Motor neuron (in vitro differentiated cells): Measurements from ENCODE around the gene ZNF184. TPM values are rescaled to one million over a fixed set of nuclear protein-coding genes. Genes with fewer than 3 reads are reported as not detected.
A peak's percentile ranks its signal among the peaks of the same experiment; 100 is the strongest.

ENCODE experiments used
- ATAC-seq, 8 experiments: fragments of 200-7000 bp; cut with Tn5 transposase; replicated peaks in 6 of 8; 2 replicates each; pipeline ENCODE4 v1.8.0; 2021; ENCODE audit warnings: mild to moderate bottlenecking in 8 of 8, moderate library complexity in 8 of 8
- H3K27ac ChIP-seq, 2 donors: fragments of 250-450 bp; sonication (Bioruptor Pico); 2 replicates each; pipeline ENCODE4 v1.9.0; 2021; ENCODE audit warnings: antibody characterized with exemption in 2 of 2, mild to moderate bottlenecking in 2 of 2, moderate library complexity in 1 of 2
- H3K4me1 ChIP-seq, 2 donors: fragments of 250-450 bp; sonication (Bioruptor Pico); replicated peaks in 1 of 2; 2 replicates each; pipeline ENCODE4 v1.6.1; 2021; ENCODE audit warnings: antibody characterized with exemption in 2 of 2, mild to moderate bottlenecking in 2 of 2, moderate library complexity in 1 of 2
- H3K4me3 ChIP-seq, 5 donors: fragments of 250-450 bp; sonication (Bioruptor Pico); 2 replicates each; pipeline ENCODE4 v1.9.0; 2021; ENCODE audit warnings: antibody characterized with exemption in 5 of 5, mild to moderate bottlenecking in 5 of 5, moderate library complexity in 4 of 5
- WGBS, 10 experiments: fragments of 450-650 bp; shearing (Covaris generic); methylation state at CpG; one replicate each; pipeline ENCODE4 v1.0.0; 2022; 5-methylcytosine and 5-hydroxymethylcytosine counted together
- in situ Hi-C, 9 experiments: fragments of 400-800 bp; cut with MboI; loops; one replicate each; pipeline ENCODE4 v1.15.0; 2021; ENCODE audit warnings: low sequenced_read_pairs in 9 of 9, low pct_unique_long_range_greater_than_20kb in 2 of 9; ENCODE audit not compliant: unreplicated experiment in 9 of 9
- total RNA-seq, 8 experiments: library from RNA; unstranded; fragments of 300-600 nt; gene quantifications; 2 replicates each; pipeline versions ENCODE4 v1.2.3 to v1.2.4, GENCODE V29; 2022

Gene ZNF184
- total RNA-seq = 10 to 100 TPM in 5 of 8 experiments, 1 to 10 TPM in 3; 5.0 to 17.7 (median 13.7) TPM

GRCh38 chr6:27472617-27473400, at the start of gene ZNF184:
TSS of gene ZNF184 (minus strand) at chr6:27473105. CDS start at chr6:27472294, 811 bp downstream.
- Histone ChIP-seq H3K4me3 (peak within 1 kb of the TSS; percentile 58 to 88 (median 72)), H3K27ac (peak within 1 kb of the TSS; percentile 81 to 86), H3K4me1 (peaks cover 0 to 8% of the 10 kb centered on the region in 2 donors)
- ATAC-seq = peak; percentile 90 to 97 (median 95)
- in situ Hi-C loops = loop anchor here in 1 of 9 experiments (25.0 kb wide), 1 partner anchor 111 kb away; no protein-coding TSS in a partner anchor
- WGBS, 10 experiments = 0% methylated on average over 1 to 28 of the region's 56 CpGs; no CpG with 5 or more reads in 6 of the 10 experiments

GRCh38 chr6:27518881-27519795, 46.2 kb upstream of the ZNF184 start:
- peak overlapping the region; percentile 56 to 86 (median 80) for H3K4me3 ChIP-seq
- 0 to 5% (median 1%) methylated on average over 3 to 35 of the region's 42 CpGs for WGBS, 10 experiments
- H3K4me1 ChIP-seq = no peaks in the 10 kb centered on the region
- in situ Hi-C loops = loop anchor here in 1 of 9 experiments (25.0 kb wide), 2 partner anchors 243 to 332 kb away; no protein-coding TSS in a partner anchor
- peak; percentile 86 to 90 (median 88) for ATAC-seq
- peak overlapping the region in 1 of 2 donors; percentile 54 for H3K27ac ChIP-seq

- in situ Hi-C loops = loop anchor here in 1 of 9 experiments (25.0 kb wide), 2 partner anchors 244 to 331 kb away; no protein-coding TSS in a partner anchor
- H3K4me1 ChIP-seq = no peaks in the 10 kb centered on the region
- 3 to 49% (median 22%) methylated on average over 1 to 10 of the region's 12 CpGs for WGBS, 10 experiments
- H3K27ac ChIP-seq = no peak overlapping the region
- ATAC-seq = peak in 7 of 8 experiments; percentile 8 to 61 (median 47)
- H3K4me3 ChIP-seq = peak overlapping the region; percentile 56 to 86 (median 80)
Measured at GRCh38 chr6:27517928-27518787, 45.3 kb upstream of the ZNF184 start.

GRCh38 chr6:27517238-27517637, 44.3 kb upstream of the ZNF184 start:
- ATAC-seq = no peak
- Histone ChIP-seq H3K4me3 (no peak overlapping the region), H3K4me1 (no peaks in the 10 kb centered on the region), H3K27ac (no peak overlapping the region)
- in situ Hi-C loops = loop anchor here in 1 of 9 experiments (25.0 kb wide), 2 partner anchors 245 to 330 kb away; no protein-coding TSS in a partner anchor
- WGBS, 10 experiments = 0 to 87% (median 64%) methylated on average over 1 to 5 of the region's 5 CpGs; no CpG with 5 or more reads in 1 of the 10 experiments

GRCh38 chr6:27514906-27515495, 42.1 kb upstream of the ZNF184 start:
- in situ Hi-C loops = loop anchor here in 1 of 9 experiments (25.0 kb wide), 2 partner anchors 247 to 328 kb away; no protein-coding TSS in a partner anchor
- WGBS, 10 experiments = 0 to 51% (median 18%) methylated on average over 1 to 17 of the region's 28 CpGs; no CpG with 5 or more reads in 2 of the 10 experiments
- Histone ChIP-seq H3K4me3 (peak overlapping the region in 3 of 5 donors; percentile 8 to 23 (median 22)), H3K27ac (no peak overlapping the region), H3K4me1 (no peaks in the 10 kb centered on the region)
- ATAC-seq = peak in 1 of 8 experiments; percentile 20

- no peak for ATAC-seq
- no peak overlapping the region for H3K27ac ChIP-seq
- no peaks in the 10 kb centered on the region for H3K4me1 ChIP-seq
- no peak overlapping the region for H3K4me3 ChIP-seq
- in situ Hi-C loops = loop anchor here in 1 of 9 experiments (25.0 kb wide), 2 partner anchors 250 to 325 kb away; no protein-coding TSS in a partner anchor
- WGBS, 10 experiments = 20 to 94% (median 75%) methylated on average over 1 to 2 of the region's 2 CpGs; no CpG with 5 or more reads in 1 of the 10 experiments
Measured at GRCh38 chr6:27512525-27512924, 39.6 kb upstream of the ZNF184 start.

- Histone ChIP-seq H3K27ac (no peak overlapping the region), H3K4me1 (no peaks in the 10 kb centered on the region), H3K4me3 (no peak overlapping the region)
- in situ Hi-C loops = loop anchor here in 1 of 9 experiments (25.0 kb wide), 2 partner anchors 255 to 320 kb away; no protein-coding TSS in a partner anchor
- 40 to 100% (median 75%) methylated on average over 2 to 8 of the region's 9 CpGs for WGBS, 10 experiments
- no peak for ATAC-seq
Measured at GRCh38 chr6:27507041-27507956, 34.4 kb upstream of the ZNF184 start.

GRCh38 chr6:27505209-27506027, 32.5 kb upstream of the ZNF184 start:
- Histone ChIP-seq H3K4me3 (no peak overlapping the region), H3K4me1 (no peaks in the 10 kb centered on the region), H3K27ac (no peak overlapping the region)
- peak; percentile 50 to 76 (median 62) for ATAC-seq
- in situ Hi-C loops = loop anchor here in 1 of 9 experiments (25.0 kb wide), 2 partner anchors 257 to 318 kb away; no protein-coding TSS in a partner anchor
- WGBS, 10 experiments = 5 to 54% (median 26%) methylated on average over 4 to 18 of the region's 20 CpGs

GRCh38 chr6:27503436-27504030, 30.6 kb upstream of the ZNF184 start:
- peak; percentile 22 to 83 (median 68) for ATAC-seq
- Histone ChIP-seq H3K27ac (no peak overlapping the region), H3K4me3 (peak overlapping the region; percentile 29 to 54 (median 39)), H3K4me1 (no peaks in the 10 kb centered on the region)
- 0 to 22% (median 4%) methylated on average over 1 to 20 of the region's 21 CpGs for WGBS, 10 experiments
- in situ Hi-C loops = loop anchor here in 1 of 9 experiments (25.0 kb wide), 2 partner anchors 259 to 316 kb away; no protein-coding TSS in a partner anchor
